GM18858 (cell line): ENCODE results near the gene TSHZ2.
"Not testable (repeated sequence)": the region's sequence is repeated elsewhere in the genome, so short reads cannot be mapped to it uniquely, and the experiment has no call there.

Experiments used
- ATAC-seq: cut with Tn5 transposase; IDR thresholded peaks from one replicate; pipeline ENCODE4 v1.9.1; 2021; ENCODE audit not compliant: unreplicated experiment

TSHZ2 gene

DNA sequence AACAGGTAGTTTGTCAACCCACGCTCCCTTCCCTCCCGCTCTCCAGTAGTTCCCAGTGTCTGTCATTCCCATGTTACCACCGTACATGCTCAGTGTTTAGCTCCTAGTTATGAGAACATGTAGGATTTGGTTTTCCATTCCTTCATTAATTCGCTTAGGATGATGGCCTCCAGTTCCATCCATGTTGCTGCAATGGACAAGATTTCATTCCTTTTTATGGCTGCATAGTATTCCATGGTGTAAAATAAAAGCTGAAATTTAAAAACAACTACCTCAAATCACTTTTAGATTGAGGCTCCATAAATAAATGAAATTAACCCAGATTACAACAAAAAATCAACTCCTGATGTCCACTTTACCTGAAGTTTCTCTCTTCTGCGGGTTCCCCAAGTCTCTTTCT, 430.9 kb downstream of the TSHZ2 start:
- no peak for ATAC-seq

DNA sequence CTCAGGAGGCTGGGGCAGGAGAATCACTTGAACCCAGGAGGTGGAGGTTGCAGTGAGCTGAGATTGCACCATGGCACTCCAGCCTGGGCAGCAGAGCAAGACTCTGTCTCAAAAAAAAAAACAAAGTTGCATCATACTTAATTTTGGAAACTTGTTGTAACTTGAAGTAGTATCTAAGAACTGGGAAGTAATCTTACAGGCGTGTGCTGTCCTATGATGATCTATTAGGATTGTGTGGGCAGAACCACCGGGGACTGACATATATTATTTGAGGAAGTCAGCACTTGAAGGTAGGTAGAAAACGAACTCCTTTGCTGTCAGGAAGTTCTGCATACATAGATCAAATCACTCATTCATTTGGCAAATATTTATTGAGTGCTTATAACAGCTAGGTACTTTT, 433.0 kb downstream of the TSHZ2 start:
- ATAC-seq: no peak

DNA sequence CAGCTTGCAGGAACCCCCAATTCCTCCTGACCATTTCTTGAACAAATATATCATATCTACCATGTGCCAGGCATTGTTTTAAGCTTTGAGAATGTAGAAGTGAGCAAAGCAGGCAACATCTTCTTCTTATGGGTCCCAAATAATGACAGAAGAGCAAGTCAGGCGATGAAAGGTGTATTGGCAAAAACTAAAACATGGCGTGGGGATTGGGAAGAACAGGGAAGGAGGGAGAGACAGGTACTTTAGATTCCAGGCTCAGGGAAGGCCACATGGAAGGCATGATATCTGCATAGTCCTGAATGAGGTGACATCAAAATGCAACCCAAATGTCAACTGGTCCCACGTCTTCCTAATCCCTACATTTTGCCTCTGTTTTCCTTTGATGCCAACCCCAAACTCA, 434.4 kb downstream of the TSHZ2 start:
- ATAC-seq: no peak

DNA sequence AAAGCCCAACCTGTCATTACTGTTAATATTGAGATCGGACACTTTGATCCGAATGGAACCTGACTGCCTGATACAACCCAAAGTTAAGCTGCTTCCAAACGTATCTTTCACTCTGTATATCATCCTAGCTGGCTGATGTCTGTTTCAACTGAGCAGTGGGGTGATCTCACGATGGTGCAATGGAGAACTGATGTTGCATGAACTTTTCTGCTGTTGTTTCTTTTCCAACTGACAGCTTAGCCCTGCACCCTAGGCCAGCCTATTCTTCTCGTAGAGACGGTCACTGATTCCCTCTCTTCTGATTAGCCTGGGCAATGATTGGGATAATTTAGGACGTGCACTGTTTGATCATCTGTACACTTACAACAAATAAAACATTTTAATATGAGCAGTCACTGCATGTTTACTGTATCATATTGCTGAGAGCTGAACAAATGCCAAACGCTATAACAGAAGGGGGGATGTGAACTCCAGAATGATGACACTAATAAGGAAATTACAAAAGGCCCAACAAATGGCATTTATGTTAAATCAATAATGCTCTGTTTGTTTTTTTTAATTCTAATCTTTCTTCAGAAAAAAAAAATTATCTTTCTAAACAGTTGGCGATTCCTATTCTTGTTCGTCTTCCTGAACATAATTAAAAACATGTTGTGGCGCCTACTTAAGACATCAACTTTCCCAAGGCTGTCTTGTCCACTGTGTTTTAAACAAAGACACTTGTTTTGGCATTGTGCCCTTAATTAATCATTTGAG, 436.7 kb downstream of the TSHZ2 start:
- ATAC-seq: no peak

DNA sequence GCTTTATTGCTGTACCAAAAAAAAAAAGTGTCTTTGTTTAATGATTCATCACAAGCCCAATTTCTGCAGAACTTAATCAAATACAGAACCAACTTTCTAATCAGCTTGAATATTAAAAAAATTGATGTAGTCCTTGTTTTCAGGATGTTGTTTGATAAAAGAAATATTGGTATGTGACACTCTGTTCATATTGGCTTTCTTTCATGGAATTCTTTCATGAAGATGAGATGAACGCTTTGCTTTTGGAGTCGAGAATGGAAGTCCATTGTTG, 437.2 kb downstream of the TSHZ2 start:
- ATAC-seq: no peak

DNA sequence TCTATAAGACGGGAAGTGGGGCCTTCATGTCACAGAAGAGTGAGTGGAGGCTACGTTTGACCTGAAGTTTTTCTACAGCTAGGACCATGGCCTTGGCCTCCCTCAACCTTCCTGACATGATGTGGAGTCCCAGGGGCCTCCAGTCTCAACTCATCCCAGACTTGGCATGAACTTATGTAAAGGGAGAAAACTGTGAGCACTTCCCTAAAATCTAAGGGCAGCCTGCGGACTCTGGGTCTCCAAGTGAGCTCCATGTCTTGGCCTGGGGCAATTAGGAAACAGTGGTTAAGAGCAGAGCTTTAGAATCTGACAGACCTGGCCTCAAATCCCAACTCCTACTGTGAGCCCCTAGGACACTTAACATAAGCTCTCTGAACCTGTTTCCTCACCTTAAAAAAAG, 439.0 kb downstream of the TSHZ2 start:
- ATAC-seq: no peak

DNA sequence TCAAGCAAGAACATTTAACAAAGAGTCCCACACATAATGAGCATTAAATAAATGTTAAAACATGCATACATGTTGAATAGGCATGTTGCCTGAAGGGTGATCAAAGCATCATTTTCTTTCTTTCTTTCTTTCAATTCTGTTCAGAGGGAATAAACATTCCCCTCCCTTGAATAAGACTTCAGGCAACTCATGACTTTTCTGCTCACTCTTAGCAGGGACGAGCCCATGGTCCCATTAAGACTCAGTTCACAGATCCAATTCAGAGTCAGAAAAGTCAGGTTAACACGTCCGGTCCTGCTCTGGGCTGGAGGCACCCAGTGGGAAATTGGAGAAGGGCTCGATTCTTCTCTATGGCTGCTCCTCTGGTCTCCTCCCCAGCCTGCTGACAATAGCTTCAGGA, 439.7 kb downstream of the TSHZ2 start:
- no peak for ATAC-seq

DNA sequence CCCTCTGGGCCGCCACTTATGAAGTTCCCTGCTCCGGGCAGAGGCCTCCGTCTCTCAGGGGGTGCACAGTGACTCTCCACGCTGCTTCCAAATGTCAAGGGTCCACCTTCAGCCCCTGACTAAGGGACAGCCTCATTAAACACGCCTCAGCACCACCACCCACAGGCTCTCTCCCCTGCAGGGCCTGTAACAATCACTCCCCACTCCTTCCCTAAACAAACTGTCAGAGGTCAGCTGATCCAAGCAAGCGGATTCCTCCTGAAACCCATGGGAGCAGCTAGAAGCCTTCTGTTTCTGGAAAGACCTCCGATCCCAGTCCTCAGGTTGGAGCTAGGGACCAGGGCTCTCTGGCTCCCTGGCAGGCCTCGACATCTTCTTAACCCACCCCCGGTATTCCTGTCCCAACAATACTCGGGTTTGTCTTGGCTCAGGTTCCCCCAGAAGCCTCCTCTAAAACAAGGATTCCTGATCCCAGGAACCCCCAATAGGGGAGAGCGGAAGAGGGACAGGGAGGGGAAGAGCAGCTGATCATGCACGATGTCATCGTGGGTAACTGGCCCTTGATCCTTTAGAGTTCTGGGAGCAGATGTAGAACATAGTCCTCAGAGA, 440.5 kb downstream of the TSHZ2 start:
- no peak for ATAC-seq

DNA sequence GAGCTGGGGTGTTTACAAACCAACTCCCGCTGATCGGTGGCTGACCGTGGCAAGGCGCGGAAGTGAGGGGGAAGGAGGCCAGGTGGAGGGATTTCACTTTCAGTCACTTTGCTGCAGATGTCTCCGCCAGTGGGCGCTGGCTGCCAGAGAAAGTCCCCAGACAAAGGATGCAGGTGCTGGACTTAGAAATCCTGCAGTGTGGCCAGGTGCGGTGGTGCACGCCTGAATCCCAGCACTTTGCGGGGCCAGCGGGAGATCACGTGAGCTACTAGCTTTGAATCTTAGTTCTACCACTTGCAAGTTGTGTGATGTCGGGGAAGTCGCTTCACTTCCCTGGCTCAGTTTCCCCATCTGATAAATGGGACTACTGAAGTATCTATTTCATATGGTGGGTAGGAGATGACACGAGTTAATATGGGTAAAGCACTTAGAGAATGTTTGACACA, 441.1 kb downstream of the TSHZ2 start:
- ATAC-seq: peak; percentile 87

DNA sequence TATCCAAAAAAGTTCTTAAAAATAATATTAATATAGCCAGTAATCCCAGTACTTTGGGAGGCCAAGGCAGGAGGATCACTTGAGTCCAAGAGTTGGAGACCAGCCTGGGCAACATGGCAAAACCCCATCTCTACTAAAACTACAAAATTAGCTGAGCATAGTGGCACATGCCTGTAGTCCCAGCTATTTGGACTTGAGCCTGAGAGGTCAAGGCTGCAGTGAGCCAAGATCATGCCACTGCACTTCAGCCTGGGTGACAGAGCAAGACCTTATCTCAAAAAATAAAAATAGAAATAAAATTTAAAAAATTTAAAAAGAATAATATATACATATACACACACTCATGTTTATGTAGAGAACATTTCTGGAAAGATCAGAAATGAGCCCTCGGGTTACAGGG, 441.7 kb downstream of the TSHZ2 start:
- not testable (repeated sequence) for ATAC-seq

DNA sequence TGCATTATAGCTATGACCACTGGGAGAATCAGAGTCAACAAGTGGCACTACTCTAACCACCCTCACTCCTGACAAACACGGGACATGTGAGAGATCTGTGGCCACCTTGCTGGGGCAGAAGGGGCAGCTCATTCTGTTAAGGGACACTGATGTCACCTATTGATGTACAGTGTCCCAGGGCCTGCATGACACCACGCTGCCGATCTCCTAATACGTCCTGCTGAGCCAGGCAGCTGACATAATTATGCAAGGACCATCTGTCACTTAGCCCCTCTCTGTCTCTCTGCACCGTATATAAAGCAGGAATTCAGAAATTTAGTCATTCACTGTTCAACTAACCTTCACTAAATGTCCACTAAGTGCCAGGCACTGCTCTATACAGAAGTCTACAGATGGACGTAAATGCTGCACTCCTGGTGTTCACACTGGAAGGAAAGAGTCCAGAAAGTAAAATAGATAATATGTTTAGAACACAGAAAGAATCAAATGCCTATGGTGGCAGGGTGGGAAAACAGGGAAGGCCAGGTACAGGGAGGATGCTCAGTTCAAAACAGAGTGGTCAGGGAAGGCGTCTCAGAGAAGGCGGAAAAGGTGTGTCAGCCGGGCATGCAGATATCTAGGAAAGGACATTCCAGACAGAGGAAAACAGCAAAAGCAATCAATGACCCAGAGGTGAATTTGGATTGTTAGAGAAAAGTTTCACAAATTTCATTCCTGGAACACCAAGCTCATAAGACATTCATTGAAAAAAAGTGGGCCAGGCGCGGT, 447.7 kb downstream of the TSHZ2 start:
- ATAC-seq: no peak

DNA sequence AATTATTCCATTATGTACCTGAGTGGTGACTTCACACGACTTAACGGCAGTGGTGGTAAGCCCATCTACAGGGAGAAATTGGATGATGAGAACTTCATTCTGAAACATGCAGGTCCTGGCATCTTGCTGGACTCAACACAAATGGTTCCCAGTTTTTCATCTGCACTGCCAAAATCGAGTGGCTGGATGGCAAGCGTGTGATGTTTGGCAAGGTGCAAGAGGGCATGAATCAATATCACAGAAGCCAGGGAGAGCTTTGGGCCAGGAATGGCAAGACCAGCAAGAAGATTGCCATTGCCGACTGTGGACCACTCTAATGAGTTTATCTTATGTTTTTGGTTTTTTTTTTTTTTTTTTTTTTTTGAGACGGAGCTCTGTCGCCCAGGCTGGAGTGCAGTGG, 449.2 kb downstream of the TSHZ2 start:
- no peak for ATAC-seq

DNA sequence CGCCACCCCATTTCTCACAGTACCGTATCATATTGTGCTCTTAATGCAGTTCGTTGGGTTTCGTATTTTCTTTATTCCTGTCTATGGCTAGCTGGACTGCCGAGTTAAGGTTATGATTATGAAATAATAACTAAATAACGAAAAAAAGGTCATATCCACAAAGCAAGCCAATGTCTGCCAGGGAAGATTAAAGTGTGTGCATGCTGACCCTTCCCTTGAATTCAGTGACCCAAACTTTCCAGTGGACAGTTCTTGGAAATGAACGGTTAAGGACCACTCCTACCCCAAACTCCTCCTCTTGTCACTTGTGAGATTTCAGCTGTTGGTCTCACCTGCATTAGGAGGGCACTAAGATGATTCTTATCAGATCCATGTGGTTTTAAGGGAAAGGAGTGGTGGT, 449.9 kb downstream of the TSHZ2 start:
- ATAC-seq: no peak

DNA sequence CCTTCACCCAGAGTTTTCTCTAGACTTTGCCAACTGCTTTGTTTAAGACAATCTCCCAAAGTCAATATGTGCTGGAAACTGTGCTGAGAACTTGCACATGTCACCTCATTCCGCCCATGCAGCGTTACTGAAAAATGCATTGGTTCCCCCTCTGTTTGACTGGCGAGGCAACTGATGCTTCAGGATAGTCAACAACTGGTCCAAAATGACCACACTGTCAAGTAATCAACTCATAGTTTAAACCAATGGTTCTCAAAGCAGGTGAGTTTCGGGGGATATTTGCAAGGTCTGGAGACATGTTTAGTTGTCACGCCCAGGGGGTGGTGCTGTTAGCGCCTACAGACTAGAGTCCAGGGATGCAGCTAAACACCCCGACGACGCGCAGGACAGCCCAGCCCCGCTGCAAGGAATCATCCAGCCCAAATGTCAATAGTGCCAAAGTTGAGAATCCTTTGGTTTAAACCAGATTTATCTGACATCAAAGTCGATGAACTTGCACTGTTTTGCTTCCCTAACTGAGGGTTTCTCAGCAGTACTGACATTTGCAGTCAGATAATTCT, 451.5 kb downstream of the TSHZ2 start:
- ATAC-seq: no peak

DNA sequence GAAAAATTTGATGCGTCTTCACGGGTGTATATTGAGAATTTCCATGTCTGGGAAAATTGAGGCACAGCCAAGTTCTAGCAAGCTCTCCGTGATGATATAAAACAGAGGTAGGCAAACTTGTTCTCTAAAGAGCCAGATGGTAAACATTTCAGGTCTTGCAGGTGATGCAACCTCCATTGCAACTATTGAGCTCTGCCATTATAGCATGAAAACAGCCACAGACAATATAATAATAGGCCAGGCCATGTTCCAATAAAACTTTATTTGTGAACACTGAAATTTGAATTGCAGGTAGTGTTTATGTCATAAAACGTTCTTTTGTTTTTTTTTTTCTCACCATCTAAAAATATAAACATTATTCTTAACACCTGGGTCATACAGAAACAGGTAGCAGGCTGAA, 453.3 kb downstream of the TSHZ2 start:
- ATAC-seq: no peak

DNA sequence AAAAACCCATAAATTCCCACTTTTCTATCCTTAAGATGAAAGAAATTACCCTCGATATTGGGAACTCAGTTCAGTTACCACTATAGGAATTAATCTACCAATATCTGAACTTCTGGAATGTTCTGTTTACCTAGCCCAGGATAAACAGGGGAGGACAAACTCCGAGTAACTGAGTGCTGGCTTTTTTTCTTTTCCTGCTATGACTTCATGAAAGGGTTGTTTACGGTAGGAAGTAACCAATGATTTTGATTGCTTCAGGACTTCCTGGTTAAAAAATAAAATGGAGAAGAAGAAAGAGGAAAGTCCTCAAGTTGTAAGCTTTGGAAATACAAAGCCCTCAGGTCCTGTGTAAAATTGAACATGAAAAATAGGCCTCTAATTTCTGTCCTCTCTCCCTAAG, 453.8 kb downstream of the TSHZ2 start:
- ATAC-seq: no peak

DNA sequence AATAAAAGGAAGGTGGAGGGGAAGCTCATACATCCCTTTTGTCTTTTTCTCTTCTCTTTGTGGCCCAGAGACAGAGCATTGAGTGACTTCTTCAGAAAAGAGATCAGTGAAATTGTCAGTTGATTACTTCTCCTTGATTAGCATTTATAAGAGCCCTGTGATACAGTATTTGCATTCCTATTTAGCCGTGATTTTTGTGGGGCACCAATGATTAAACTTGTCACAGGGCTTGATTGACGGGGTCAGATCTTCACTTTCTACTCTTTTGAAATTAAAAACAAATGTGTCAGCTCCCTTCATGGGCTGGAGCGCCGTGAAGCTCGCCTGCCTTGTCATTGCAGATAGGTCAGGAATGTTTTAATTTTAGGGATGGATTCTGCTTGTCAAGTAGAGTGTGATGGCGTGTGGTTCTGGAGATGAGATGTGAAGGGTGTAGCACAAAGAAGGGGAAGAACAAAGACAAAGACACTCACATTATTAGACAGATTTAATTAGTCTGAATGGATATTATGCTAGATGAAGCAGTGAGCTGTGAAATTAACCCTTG, 454.7 kb downstream of the TSHZ2 start:
- no peak for ATAC-seq

DNA sequence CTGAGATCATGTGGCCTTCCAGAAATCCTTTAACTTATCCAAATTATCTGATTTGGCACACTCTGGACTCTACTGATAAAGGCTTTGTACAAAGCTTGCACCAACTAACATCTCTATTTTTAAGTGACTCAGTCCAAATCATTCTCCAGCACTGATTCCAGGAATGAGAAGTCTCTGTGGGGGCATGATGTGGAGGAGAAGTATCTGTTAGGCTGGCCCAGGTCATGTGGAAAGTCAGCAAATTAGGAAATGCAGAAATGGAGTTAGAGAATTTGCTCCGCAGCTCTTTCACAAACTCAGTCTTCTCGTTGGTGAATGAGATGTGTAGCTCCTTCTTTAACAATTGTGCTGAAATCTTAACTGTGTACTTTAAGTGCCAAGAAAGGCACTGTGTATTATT, 455.8 kb downstream of the TSHZ2 start:
- no peak for ATAC-seq

DNA sequence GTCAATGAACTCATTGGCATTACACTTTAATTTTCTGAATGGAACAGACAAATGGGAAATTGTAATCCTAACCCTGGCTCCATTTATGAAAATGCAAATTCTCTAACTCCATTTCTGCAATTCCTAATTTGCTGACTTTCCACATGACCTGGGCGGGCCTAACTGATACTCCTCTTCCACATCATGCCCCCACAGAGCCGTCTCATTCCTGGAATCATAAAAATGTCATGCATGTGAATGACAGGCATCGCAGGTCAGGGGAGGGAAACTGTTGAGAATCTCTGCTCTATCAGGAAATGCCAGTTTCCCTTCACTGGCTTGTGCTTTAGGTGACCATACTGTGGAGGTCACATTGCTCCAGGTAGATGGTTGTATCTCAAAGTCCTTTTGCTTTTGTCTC, 456.4 kb downstream of the TSHZ2 start:
- ATAC-seq: no peak

DNA sequence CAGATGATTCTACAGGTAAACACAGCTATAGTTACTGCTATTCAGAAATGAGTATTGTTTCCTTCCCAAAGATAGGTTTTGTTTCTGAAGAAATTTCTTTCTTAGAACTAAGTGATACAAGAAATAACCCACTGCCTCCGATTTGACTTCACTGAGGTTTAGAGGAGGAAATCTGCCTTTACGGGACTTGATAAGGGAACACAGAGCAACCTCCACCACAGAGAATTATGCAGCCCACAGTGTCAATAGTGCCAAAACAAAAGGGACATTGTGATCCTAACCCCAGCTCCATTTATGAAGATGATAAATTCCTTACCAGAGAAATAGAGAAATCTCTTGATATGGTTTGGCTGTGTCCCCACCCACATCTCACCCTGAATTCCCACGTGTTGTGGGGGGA, 456.8 kb downstream of the TSHZ2 start:
- ATAC-seq: no peak

DNA sequence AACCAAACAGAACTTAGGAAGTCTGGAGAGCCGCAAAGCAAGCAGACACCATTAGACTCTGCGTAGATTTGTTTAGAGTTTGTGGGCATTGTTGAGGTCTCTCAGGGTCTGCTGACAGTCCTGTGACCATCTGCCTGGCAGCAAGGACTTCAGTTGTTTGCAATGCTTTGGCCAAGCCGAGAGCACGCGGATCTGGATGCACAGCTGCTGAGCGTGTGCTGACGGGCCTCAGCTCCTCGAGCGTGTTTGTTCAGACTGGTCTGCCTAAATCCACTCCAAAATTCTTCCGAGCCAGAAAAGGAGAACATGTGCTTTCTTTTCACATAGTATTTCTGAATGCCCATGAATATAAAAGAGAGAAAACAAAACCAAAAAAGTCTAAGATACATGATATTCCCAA, 462.5 kb downstream of the TSHZ2 start:
- ATAC-seq: no peak

DNA sequence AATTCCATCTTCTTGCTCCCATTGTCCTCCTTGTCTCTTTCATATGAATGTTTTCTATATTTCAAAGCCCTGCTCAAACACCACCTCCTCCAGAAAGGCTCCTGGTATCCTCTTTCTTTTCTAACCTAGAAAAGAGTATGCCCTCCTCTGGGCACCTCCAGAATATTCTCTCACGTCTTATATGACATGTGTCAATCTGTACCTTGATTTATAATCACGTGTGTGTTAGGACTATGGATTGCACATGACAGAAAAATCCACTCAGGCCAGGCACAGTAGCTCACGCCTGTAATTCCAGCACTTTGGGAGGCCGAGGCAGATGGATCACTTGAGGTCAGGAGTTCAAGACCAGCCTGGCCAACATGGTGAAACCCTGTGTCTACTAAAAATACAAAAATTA, 464.8 kb downstream of the TSHZ2 start:
- ATAC-seq: not testable (repeated sequence)
